CD4-positive, alpha-beta T cell treated with Interferon gamma for 1 hour (primary cell): Measurements from ENCODE around the gene ESR2.
"Not testable (repeated sequence)": the region's sequence is repeated elsewhere in the genome, so short reads cannot be mapped to it uniquely, and the experiment has no call there.

ENCODE experiments used
- DNase-seq: peaks from one replicate; pipeline ENCODE4 v3.0.0-alpha.2; 2020

ESR2 gene

DNA sequence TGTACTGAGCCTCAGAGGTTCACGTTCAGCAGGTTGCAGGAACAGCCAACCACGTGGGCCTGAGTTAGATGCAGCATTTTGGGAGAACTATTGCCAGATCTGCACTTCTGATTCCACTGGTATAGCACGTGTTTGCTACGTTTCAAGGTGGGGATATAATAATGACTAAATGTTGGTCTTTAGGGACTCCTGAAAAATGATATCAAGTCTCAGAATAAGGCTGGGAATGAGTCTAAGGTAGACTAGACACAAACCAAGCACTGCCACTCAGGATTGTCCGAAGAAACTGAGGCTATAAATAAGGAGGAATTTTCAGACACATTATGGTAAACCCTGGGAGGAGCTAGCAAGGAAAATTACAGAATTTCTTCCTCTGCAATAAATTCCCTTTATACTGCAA lies 98.1 kb downstream of the ESR2 start:
- no peak for DNase-seq

DNA sequence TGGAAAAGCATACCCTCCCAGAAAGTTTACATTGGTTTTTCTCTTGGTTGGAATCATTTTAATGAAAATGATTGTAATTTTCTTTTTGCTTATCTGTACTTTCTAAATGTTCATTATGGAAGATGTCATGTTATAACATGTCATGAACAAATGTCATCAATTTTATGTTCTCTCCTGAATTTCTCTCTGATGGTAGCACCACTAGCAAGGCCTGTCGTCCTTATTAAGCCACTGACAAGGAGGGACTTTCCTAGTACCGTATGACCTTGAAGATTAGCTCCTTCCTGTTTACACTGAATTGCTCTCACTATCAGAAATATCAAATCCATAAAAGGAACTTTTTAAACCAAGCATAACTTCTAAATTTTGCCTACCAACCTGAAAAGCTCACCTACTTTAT lies 99.0 kb downstream of the ESR2 start:
- DNase-seq = no peak

GRCh38 chr14:64194404-64194803 lies 99.8 kb downstream of the ESR2 start:
- no peak for DNase-seq

DNA sequence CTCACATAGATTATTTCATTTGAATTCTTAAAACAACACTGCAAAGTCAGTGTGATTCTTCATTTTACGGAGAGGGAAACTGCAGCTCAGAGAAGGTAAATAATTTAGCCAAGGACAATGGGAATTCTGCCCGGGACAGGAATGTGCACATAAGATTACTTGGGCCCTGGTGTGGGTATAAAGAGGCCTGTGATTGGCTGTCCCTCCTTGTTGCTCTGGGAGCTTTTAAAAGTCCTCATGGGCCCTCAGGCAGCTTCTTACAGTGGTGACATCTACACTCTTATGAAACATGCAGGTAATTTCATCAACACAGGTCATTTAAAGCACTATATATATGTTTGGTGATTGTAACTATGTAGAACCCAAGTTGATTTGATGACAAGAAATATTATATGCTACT lies 100.3 kb downstream of the ESR2 start:
- DNase-seq = no peak

GRCh38 chr14:64191756-64192155 lies 102.4 kb downstream of the ESR2 start:
- DNase-seq = no peak

DNA sequence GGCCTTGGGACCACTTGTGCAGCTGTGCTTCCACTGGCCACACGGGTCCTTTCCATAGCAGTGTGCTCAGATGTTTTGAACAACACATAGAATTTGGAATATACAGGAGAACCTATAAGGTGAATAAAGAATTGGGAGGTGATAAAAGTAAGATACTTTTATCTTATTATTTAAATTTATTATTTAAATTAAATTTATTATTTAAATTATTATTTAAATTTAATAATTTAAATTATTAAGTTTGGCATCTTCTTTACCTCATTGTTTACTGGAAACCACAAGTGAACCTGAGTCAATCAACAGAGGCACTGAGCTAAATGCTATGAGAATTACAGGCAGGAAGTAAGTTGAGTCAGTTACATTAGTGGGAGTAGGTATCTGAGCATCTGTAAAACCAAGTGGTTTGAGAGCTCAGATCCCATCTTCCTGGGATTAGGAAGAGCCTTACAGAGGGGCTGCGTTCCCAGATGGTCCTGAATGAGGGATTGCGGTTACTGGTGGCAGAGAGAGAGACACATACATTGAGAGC lies 103.1 kb downstream of the ESR2 start:
- DNase-seq = no peak

DNA sequence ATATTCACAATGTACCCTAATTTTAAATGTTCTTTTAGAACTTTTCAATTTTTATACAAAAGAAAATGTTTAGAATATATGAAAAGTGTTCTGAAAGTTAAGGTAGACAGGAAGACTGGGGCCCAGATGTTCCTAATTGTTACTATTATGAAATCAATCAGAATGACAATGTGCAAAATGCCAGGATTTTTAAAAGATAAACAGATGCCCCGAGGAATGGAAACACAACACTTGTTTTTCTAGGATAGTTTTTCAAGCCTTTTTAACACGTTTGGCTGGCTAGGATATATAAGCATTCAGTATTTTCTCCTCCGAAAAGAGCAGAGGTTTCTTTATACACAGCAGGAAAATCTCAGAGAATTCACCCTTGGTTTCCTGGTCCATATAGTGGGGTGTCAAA lies 106.8 kb downstream of the ESR2 start:
- no peak for DNase-seq

GRCh38 chr14:64186231-64187129 lies 107.7 kb downstream of the ESR2 start:
- no peak for DNase-seq

DNA sequence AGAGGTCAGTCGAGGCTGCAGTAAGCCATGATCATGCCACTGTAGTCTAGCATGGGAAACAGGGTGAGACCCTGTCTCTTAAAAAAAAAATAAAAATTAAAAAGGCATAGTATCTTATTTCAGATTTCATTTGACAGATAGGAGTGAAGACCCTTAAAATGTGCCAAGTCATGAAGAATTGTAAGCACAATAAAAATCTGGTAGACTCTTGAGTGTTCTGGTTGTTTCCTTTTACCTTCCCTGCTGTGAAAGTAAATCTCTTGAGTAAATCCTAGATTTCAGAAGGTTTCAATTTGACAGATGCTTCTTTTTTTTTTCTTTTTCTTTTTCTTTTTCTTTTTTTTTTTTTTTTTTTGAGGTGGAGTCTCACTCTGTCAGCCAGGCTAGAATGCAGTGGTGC lies 109.0 kb downstream of the ESR2 start:
- no peak for DNase-seq

- DNase-seq = no peak
Observed at GRCh38 chr14:64184103-64184729, 110.0 kb downstream of the ESR2 start.

- not testable (repeated sequence) for DNase-seq
Observed at GRCh38 chr14:64182908-64183307, 111.3 kb downstream of the ESR2 start.

DNA sequence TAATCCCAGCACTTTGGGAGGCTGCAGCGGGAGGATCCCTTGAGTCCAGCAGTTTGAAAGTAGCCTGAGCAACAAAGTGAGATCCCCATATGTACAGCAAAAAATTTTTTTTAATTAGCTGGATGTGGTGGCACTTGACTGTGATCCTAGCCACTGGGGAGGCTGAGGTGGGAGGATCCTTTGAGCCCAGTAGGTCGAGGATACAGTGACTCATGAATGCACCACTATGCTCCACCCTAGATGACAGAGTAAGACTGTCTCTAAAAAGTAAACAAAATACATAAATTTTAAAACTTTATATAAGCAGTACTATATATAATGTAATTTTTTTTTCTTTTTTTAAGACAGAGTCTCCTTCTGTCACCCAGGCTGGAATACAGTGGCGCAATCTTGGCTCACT lies 115.4 kb downstream of the ESR2 start:
- DNase-seq = no peak

- no peak for DNase-seq
Observed at GRCh38 chr14:64176330-64176729, 117.8 kb downstream of the ESR2 start.

DNA sequence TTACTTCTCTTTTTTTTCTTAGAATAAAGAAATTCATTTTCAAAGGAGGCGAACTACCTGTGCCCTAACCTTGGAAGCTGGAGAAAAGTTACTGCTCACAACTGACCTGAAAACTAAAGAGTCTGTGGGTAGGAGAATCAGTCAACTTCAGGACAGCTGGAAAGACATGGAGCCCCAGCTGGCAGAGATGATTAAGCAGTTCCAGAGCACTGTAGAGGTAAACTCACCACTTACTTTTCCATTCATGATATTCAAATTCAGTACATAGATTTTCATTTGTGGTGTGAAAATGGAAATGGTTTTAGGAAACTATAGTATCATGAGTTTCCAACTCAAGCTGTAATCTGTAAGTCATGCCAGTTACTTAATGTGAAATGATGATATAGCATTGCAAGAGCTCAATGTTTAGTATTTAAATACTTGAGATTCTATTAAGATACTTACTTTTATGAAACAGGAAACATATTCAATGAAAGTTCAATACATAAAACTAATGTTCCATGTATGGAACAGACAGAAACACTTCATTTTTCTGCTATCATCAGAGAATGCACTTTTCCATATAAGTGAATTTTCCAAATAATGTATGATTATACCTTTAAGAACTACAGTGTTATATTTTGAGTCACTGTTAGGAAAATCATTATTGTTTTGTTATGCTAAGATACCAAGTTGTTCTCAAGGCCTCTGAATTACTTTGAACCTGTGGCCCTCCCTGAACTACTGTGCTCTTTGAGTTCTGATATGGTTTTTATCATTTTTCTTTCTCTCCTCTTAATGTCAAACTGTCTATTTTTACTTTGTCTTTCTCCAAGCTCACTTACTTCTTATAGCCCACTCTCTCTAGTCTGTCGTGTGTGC lies 119.0 kb downstream of the ESR2 start:
- DNase-seq = no peak

DNA sequence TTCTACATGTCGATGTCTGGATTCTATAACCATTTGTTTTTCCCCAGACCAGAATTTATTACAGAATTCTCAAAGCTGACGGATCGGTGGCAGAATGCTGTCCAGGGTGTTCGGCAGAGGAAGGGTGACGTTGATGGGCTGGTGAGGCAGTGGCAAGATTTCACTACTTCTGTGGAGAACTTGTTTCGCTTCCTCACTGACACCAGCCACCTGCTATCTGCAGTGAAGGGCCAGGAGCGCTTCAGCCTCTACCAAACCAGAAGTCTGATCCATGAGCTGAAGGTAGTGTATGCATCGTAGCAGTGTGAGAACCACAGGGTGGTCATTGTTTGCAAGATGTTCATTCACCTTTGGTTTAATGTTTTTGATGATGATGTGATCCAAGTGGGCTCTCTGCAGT lies 124.0 kb downstream of the ESR2 start:
- DNase-seq = peak; percentile 12

DNA sequence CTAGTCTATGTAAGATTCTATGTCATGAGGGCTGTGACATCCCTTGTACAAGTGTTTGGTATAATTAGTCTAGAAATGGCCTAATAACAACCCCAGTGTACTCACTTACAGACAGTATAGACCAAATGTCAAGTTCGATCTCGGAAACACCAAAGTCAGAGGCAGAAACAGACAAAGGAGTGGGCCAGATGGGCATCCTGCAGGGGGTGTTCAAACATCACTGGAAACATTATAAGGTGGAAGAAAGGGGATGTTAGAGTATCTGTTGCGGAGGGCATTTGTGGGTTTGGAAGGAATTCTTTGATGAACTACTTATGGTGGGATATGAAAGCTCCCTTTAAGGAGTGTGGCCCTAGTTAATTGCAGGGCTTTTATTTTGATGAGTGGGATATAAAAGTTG lies 134.6 kb downstream of the ESR2 start:
- no peak for DNase-seq

DNA sequence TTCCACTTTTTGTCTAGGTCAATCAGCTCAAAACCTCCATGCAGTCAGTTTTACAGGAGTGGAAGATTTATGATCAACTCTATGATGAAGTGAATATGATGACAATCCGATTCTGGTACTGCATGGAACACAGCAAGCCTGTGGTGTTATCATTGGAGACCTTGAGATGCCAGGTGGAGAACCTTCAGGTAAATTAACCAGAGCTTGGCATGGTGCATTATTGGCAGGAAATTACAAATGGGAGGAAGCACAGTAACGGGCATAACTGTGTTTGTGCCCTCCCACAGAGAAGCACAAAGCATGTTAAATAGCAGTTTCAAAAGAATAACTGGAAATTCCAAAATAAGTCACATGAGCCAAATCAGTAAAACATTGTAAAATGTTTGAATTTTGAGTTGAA lies 135.6 kb downstream of the ESR2 start:
- DNase-seq = no peak

DNA sequence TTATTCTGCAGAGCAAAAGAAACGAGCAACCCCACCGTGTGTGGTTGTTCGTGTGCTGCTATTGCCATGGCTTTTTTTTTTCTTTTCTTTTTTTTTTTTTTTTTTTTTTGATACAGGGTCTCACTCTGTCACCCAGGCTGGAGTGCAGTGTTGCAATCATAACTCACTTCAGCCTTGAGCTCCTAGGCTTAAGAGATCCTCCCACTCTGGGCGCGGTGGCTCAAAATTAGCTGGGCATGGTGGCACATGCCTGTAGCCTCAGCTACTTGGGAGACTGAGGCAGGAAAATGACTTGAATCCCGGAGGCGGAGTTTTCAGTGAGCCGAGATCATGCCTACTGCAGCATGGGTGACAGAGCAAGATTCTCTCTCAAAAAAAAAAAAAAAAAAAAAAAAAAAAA lies 144.2 kb downstream of the ESR2 start:
- DNase-seq = no peak

DNA sequence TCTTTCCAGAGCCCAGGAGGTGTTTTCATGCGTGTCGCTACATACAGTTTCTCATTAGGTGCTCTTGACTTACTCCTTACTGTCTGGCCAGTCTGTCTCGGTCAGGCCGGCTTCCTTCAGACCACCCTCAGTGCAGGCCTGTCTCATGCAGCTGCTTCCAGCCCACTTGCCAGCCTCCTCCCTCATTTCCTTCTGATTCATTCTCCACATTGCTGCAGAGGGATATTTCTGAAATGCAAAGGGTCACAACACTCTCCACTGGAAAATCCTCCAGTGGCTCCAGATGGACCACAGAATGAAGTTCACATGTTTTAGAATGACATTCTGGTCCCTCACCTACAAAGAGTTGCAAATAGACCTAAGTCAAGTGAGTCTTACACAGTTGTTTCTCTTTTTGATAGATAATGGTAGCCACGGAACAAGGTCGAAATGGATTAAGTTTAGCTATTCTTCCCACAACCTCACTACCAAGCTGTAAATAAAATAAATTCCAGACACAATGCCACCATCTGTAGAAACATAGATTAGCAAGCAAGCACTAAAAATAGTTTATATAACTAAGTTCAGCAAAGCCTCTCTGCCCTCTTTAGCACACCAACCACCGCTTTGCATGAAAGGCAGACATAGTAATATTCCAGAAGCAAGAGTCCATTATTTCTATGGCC lies 146.9 kb downstream of the ESR2 start:
- DNase-seq = no peak

- no peak for DNase-seq
Observed at GRCh38 chr14:64137657-64138290, 156.4 kb downstream of the ESR2 start.

DNA sequence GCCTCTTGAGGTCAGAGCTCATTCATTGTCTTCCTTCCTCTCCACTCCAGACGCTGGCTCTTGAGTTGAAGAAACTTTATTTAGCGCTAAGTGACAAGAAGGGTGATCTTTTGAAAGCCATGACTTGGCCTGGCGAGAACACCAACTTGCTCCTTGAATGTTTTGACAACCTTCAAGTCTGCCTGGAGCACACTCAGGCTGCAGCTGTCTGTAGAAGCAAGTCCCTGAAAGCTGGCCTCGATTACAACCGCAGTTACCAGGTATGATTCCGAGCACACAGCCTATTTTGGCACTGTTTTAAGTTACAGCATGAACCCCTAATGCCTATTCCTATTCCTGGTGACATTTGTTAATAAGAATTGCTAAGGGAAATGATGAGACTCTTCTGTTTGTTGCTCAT lies 167.6 kb downstream of the ESR2 start:
- DNase-seq = no peak

- no peak for DNase-seq
Observed at GRCh38 chr14:64125270-64125669, 168.9 kb downstream of the ESR2 start.
